ENCODE results near the gene RASEF.

Gene RASEF

GRCh38 chr9:83013867-83014605, 48.9 kb downstream of the RASEF start:
- no peak overlapping the region for H3K27ac Mint-ChIP-seq
- ATAC-seq (replicated peaks) (no peak), DNase-seq (no peak)
- H3K36me3 Mint-ChIP-seq: no peaks in the 10 kb centered on the region
- H3K9me3 Mint-ChIP-seq: peaks cover 0 to 3% of the 10 kb centered on the region in 2 donors
- no peak overlapping the region for H3K4me3 Mint-ChIP-seq
- peaks cover 2 to 7% of the 10 kb centered on the region in 2 donors for H3K4me1 Mint-ChIP-seq
- peaks cover 0 to 5% of the 10 kb centered on the region in 2 donors for H3K27me3 Mint-ChIP-seq

- Mint-ChIP-seq H3K4me1 (peaks cover 2 to 7% of the 10 kb centered on the region in 2 donors), H3K36me3 (no peaks in the 10 kb centered on the region), H3K27ac (no peak overlapping the region), H3K9me3 (peaks cover 0 to 1% of the 10 kb centered on the region in 2 donors), H3K27me3 (peaks cover 0 to 11% of the 10 kb centered on the region in 2 donors), H3K4me3 (no peak overlapping the region)
- no peak for DNase-seq
- ATAC-seq (replicated peaks): no peak
Observed at GRCh38 chr9:83012922-83013838, 49.8 kb downstream of the RASEF start.

- Mint-ChIP-seq H3K4me3 (no peak overlapping the region), H3K27me3 (peaks cover 0 to 11% of the 10 kb centered on the region in 2 donors), H3K36me3 (no peaks in the 10 kb centered on the region), H3K9me3 (no peaks in the 10 kb centered on the region), H3K4me1 (peaks cover 2 to 14% of the 10 kb centered on the region in 2 donors), H3K27ac (no peak overlapping the region)
- DNase-seq (no peak), ATAC-seq (replicated peaks) (no peak)
Observed at GRCh38 chr9:83012168-83012921, 50.6 kb downstream of the RASEF start.

- no peak overlapping the region for H3K4me3 Mint-ChIP-seq
- H3K27me3 Mint-ChIP-seq: peaks cover 0 to 11% of the 10 kb centered on the region in 2 donors
- no peaks in the 10 kb centered on the region for H3K9me3 Mint-ChIP-seq
- peaks cover 2 to 18% of the 10 kb centered on the region in 2 donors for H3K4me1 Mint-ChIP-seq
- no peak for ATAC-seq (replicated peaks)
- no peak for DNase-seq
- no peaks in the 10 kb centered on the region for H3K36me3 Mint-ChIP-seq
- H3K27ac Mint-ChIP-seq: no peak overlapping the region
Observed at GRCh38 chr9:83011611-83012010, 51.3 kb downstream of the RASEF start.

GRCh38 chr9:83007521-83008300, 55.2 kb downstream of the RASEF start:
- peaks cover 0 to 5% of the 10 kb centered on the region in 2 donors for H3K27me3 Mint-ChIP-seq

GRCh38 chr9:83006378-83006777, 56.6 kb downstream of the RASEF start:
- Mint-ChIP-seq H3K36me3 (no peaks in the 10 kb centered on the region), H3K4me1 (peaks cover 9 to 26% of the 10 kb centered on the region in 2 donors), H3K27me3 (peaks cover 0 to 5% of the 10 kb centered on the region in 2 donors), H3K4me3 (no peak overlapping the region), H3K27ac (peak overlapping the region; percentile 1), H3K9me3 (no peaks in the 10 kb centered on the region)
- ATAC-seq (replicated peaks): peak; percentile 98 to 99
- peak; percentile 5 for DNase-seq

More at GRCh38 chr9:83007521-83008300, 55.2 kb downstream of the RASEF start:
- ATAC-seq (replicated peaks) (no peak), DNase-seq (no peak)
- H3K4me3 Mint-ChIP-seq: no peak overlapping the region
- H3K27ac Mint-ChIP-seq: peak overlapping the region; percentile 6
- no peaks in the 10 kb centered on the region for H3K9me3 Mint-ChIP-seq
- H3K36me3 Mint-ChIP-seq: no peaks in the 10 kb centered on the region
- peaks cover 11 to 33% of the 10 kb centered on the region in 2 donors for H3K4me1 Mint-ChIP-seq

GRCh38 chr9:83005963-83006362, 57.0 kb downstream of the RASEF start:
- Mint-ChIP-seq H3K27ac (peak overlapping the region; percentile 1), H3K4me3 (no peak overlapping the region), H3K9me3 (no peaks in the 10 kb centered on the region), H3K4me1 (peaks cover 9 to 26% of the 10 kb centered on the region in 2 donors), H3K36me3 (no peaks in the 10 kb centered on the region), H3K27me3 (peaks cover 0 to 5% of the 10 kb centered on the region in 2 donors)
- ATAC-seq (replicated peaks) (peak; percentile 71 to 79), DNase-seq (no peak)

- ATAC-seq (replicated peaks) (no peak), DNase-seq (no peak)
- Mint-ChIP-seq H3K27ac (no peak overlapping the region), H3K4me3 (no peak overlapping the region), H3K36me3 (no peaks in the 10 kb centered on the region), H3K27me3 (peaks cover 0 to 5% of the 10 kb centered on the region in 2 donors), H3K4me1 (peaks cover 9 to 26% of the 10 kb centered on the region in 2 donors), H3K9me3 (no peaks in the 10 kb centered on the region)
Observed at GRCh38 chr9:83005361-83005760, 57.6 kb downstream of the RASEF start.

GRCh38 chr9:83002329-83002728, 60.6 kb downstream of the RASEF start:
- Mint-ChIP-seq H3K27ac (no peak overlapping the region), H3K27me3 (no peaks in the 10 kb centered on the region), H3K36me3 (no peaks in the 10 kb centered on the region), H3K9me3 (no peaks in the 10 kb centered on the region), H3K4me3 (no peak overlapping the region), H3K4me1 (peaks cover 9 to 18% of the 10 kb centered on the region in 2 donors)
- no peak for DNase-seq
- ATAC-seq (replicated peaks): no peak

- DNase-seq (no peak), ATAC-seq (replicated peaks) (no peak)
- Mint-ChIP-seq H3K4me1 (peaks cover 2 to 6% of the 10 kb centered on the region in 2 donors), H3K4me3 (no peak overlapping the region), H3K27ac (no peak overlapping the region), H3K27me3 (no peaks in the 10 kb centered on the region), H3K36me3 (no peaks in the 10 kb centered on the region), H3K9me3 (no peaks in the 10 kb centered on the region)
Observed at GRCh38 chr9:83000765-83001164, 62.2 kb downstream of the RASEF start.

- ATAC-seq (replicated peaks): no peak
- Mint-ChIP-seq H3K9me3 (no peaks in the 10 kb centered on the region), H3K27me3 (no peaks in the 10 kb centered on the region), H3K36me3 (no peaks in the 10 kb centered on the region), H3K4me1 (no peaks in the 10 kb centered on the region), H3K4me3 (no peak overlapping the region), H3K27ac (no peak overlapping the region)
- no peak for DNase-seq
Observed at GRCh38 chr9:82998409-82998808, 64.5 kb downstream of the RASEF start.

GRCh38 chr9:82997476-82998140, 65.3 kb downstream of the RASEF start:
- Mint-ChIP-seq H3K4me1 (no peaks in the 10 kb centered on the region), H3K4me3 (no peak overlapping the region), H3K27me3 (no peaks in the 10 kb centered on the region), H3K36me3 (no peaks in the 10 kb centered on the region), H3K9me3 (no peaks in the 10 kb centered on the region), H3K27ac (no peak overlapping the region)
- no peak for ATAC-seq (replicated peaks)
- no peak for DNase-seq

GRCh38 chr9:82996941-82997340, 66.0 kb downstream of the RASEF start:
- no peaks in the 10 kb centered on the region for H3K4me1 Mint-ChIP-seq
- DNase-seq: no peak
- H3K9me3 Mint-ChIP-seq: no peaks in the 10 kb centered on the region

More at GRCh38 chr9:82996941-82997340, 66.0 kb downstream of the RASEF start:
- no peak overlapping the region for H3K27ac Mint-ChIP-seq
- ATAC-seq (replicated peaks): no peak
- H3K36me3 Mint-ChIP-seq: no peaks in the 10 kb centered on the region
- H3K4me3 Mint-ChIP-seq: no peak overlapping the region
- no peaks in the 10 kb centered on the region for H3K27me3 Mint-ChIP-seq

Measured in stimulated activated naive B cell treated with anti-CD40 and anti-IgM and Interleukin-4, amounts not matched to agents 10 μg/mL and 1 μg/mL and 100 μg/mL, for 72 hours (primary cell).